OCI-LY1 (cell line): ENCODE data around the gene SLC29A2.

Source experiments
- H2AFZ ChIP-seq: fragments of 200-600 bp; sonication (generic), shearing (Covaris generic); 2 replicates; pipeline ENCODE4 v1.6.0; 2014; ENCODE audit warnings: antibody characterized with exemption, mild to moderate bottlenecking, low read length
- H3F3A ChIP-seq: fragments of 200-600 bp; sonication (generic), shearing (Covaris generic); 2 replicates; pipeline ENCODE4 v1.6.0; 2014; ENCODE audit warnings: mild to moderate bottlenecking, antibody characterized with exemption, low read length, moderate library complexity; ENCODE audit not compliant: insufficient read depth
- H3K27ac ChIP-seq: fragments of 200-600 bp; sonication (generic); 2 replicates; pipeline ENCODE4 v1.5.1; 2014; ENCODE audit warnings: low read length, mixed run types, mild to moderate bottlenecking, low read depth; ENCODE audit not compliant: poor library complexity, severe bottlenecking
- H3K27me3 ChIP-seq: fragments of 200-600 bp; sonication (generic); 2 replicates; pipeline ENCODE4 v1.6.0; 2014; ENCODE audit warnings: antibody characterized with exemption, mild to moderate bottlenecking, low read length, moderate library complexity; ENCODE audit not compliant: insufficient read depth
- H3K36me3 ChIP-seq: fragments of 200-600 bp; sonication (generic); 2 replicates; pipeline ENCODE4 v1.6.1; 2014; ENCODE audit warnings: mild to moderate bottlenecking, antibody characterized with exemption, low read length, moderate library complexity, mixed read lengths; ENCODE audit not compliant: insufficient read depth
- H3K4me1 ChIP-seq: fragments of 200-600 bp; sonication (generic); 2 replicates; pipeline ENCODE4 v1.5.1; 2014; ENCODE audit warnings: mild to moderate bottlenecking, low read length, moderate library complexity; ENCODE audit not compliant: insufficient read depth, severe bottlenecking
- H3K4me2 ChIP-seq: fragments of 200-600 bp; sonication (generic), shearing (Covaris generic); 2 replicates; pipeline ENCODE4 v1.6.1; 2014; ENCODE audit warnings: low read length
- H3K4me3 ChIP-seq: fragments of 200-600 bp; sonication (generic); 2 replicates; pipeline ENCODE4 v1.5.1; 2014; ENCODE audit warnings: low read length, low read depth, mild to moderate bottlenecking, mixed read lengths; ENCODE audit not compliant: poor library complexity, severe bottlenecking
- H3K79me2 ChIP-seq: fragments of 200-600 bp; shearing (Covaris generic); 2 replicates; pipeline ENCODE4 v1.6.1; 2016; ENCODE audit warnings: mixed run types, low read length, mixed read lengths; ENCODE audit not compliant: insufficient read depth
- H3K9ac ChIP-seq: fragments of 200-600 bp; sonication (generic), shearing (Covaris generic); 2 replicates; pipeline ENCODE4 v1.6.1; 2014; ENCODE audit warnings: mild to moderate bottlenecking, low read length, mixed read lengths
- H3K9me2 ChIP-seq: fragments of 200-600 bp; sonication (generic), shearing (Covaris generic); 2 replicates; pipeline ENCODE4 v1.6.1; 2014; ENCODE audit warnings: low read depth, mild to moderate bottlenecking, low read length, mixed read lengths
- H3K9me3 ChIP-seq: fragments of 200-600 bp; shearing (Covaris generic); 2 replicates; pipeline ENCODE4 v1.6.1; 2014; ENCODE audit warnings: low read length, mixed read lengths
- H4K20me1 ChIP-seq: fragments of 200-600 bp; sonication (generic), shearing (Covaris generic); 2 replicates; pipeline ENCODE4 v1.6.0; 2016; ENCODE audit warnings: mild to moderate bottlenecking, low read length; ENCODE audit not compliant: insufficient read depth
- CTCF ChIP-seq: fragments of 200-600 bp; sonication (generic), shearing (Covaris generic); IDR thresholded peaks from 2 replicates; pipeline ENCODE4 v1.5.1; 2017; ENCODE audit warnings: mild to moderate bottlenecking, antibody characterized with exemption, low read length, moderate library complexity, mixed read lengths
- EZH2 ChIP-seq: fragments of 200-600 bp; sonication (generic), shearing (Covaris generic); IDR thresholded peaks from 2 replicates; pipeline ENCODE4 v1.8.0; 2017; ENCODE audit warnings: borderline replicate concordance, mixed run types, mild to moderate bottlenecking, antibody characterized with exemption, low read length, moderate library complexity, mixed read lengths

Gene SLC29A2

GRCh38 chr11:66418986-66419308 is 47.4 kb upstream of the SLC29A2 start:
- Histone ChIP-seq H3K9me2 (no peaks in the 10 kb centered on the region), H3K36me3 (no peaks in the 10 kb centered on the region), H2AFZ (no peak overlapping the region), H3K4me1 (no peaks in the 10 kb centered on the region), H3K4me2 (no peak overlapping the region), H3F3A (no peaks in the 10 kb centered on the region; the same call in 1 of the 2 replicates), H3K79me2 (no peaks in the 10 kb centered on the region), H3K27ac (no peak overlapping the region), H3K27me3 (no peaks in the 10 kb centered on the region), H4K20me1 (no peaks in the 10 kb centered on the region), H3K9ac (no peak overlapping the region), H3K4me3 (no peak overlapping the region), H3K9me3 (no peaks in the 10 kb centered on the region)
- no peak for TF ChIP-seq CTCF
- TF ChIP-seq EZH2 = no peak

- no peaks in the 10 kb centered on the region for H3K27me3 ChIP-seq
- no peaks in the 10 kb centered on the region; the same call in 1 of the 2 replicates for H3F3A ChIP-seq
- H3K4me3 ChIP-seq = no peak overlapping the region
- H3K79me2 ChIP-seq = no peaks in the 10 kb centered on the region
- no peak overlapping the region for H3K27ac ChIP-seq
- H3K4me2 ChIP-seq = no peak overlapping the region
- H3K9me3 ChIP-seq = no peaks in the 10 kb centered on the region
- H3K9me2 ChIP-seq = no peaks in the 10 kb centered on the region
- no peak overlapping the region for H3K9ac ChIP-seq
- no peaks in the 10 kb centered on the region for H4K20me1 ChIP-seq
- H2AFZ ChIP-seq = no peak overlapping the region
- H3K36me3 ChIP-seq = no peaks in the 10 kb centered on the region
- H3K4me1 ChIP-seq = no peaks in the 10 kb centered on the region
- TF ChIP-seq CTCF (peak; percentile 15; the same call in 1 of the 2 replicates), EZH2 (no peak)
Observed at GRCh38 chr11:66418168-66418985, 46.8 kb upstream of the SLC29A2 start.

GRCh38 chr11:66417000-66417399 is 45.4 kb upstream of the SLC29A2 start:
- no peaks in the 10 kb centered on the region for H3K36me3 ChIP-seq
- H3K9me3 ChIP-seq = no peaks in the 10 kb centered on the region
- H3K27ac ChIP-seq = no peak overlapping the region
- H3K79me2 ChIP-seq = no peaks in the 10 kb centered on the region
- no peak overlapping the region for H3K9ac ChIP-seq
- no peaks in the 10 kb centered on the region; the same call in 1 of the 2 replicates for H3F3A ChIP-seq
- TF ChIP-seq EZH2 (no peak), CTCF (no peak)
- H3K27me3 ChIP-seq = no peaks in the 10 kb centered on the region
- H4K20me1 ChIP-seq = no peaks in the 10 kb centered on the region
- no peaks in the 10 kb centered on the region for H3K9me2 ChIP-seq
- H3K4me1 ChIP-seq = no peaks in the 10 kb centered on the region
- no peak overlapping the region for H2AFZ ChIP-seq
- no peak overlapping the region for H3K4me3 ChIP-seq
- H3K4me2 ChIP-seq = no peak overlapping the region
